Lung (tissue), 12 donors: ENCODE results near the gene ACACA. TPM values are rescaled to one million over a fixed set of nuclear protein-coding genes. Genes with fewer than 3 reads are reported as not detected.

Experiments
- ATAC-seq: fragments of 200-7000 bp; cut with Tn5 transposase; one replicate; pipeline ENCODE4 v1.9.1; 2020; ENCODE audit warnings: moderate number of reproducible peaks; ENCODE audit not compliant: insufficient read depth, low FRiP score
- DNase-seq, 3 donors: peaks; one replicate each; pipeline ENCODE4 v3.0.0-alpha.2; 2013 to 2017
- H3K27ac ChIP-seq, 2 donors: one replicate each; pipeline ENCODE4 v1.5.1; 2013; ENCODE audit warnings: mild to moderate bottlenecking in 2 of 2, moderate library complexity in 2 of 2, control low read depth in 1 of 2, inconsistent platforms in 1 of 2, low read depth in 1 of 2, low read length in 1 of 2
- H3K27me3 ChIP-seq, 3 donors: one replicate each; pipeline ENCODE4 v1.5.1; 2013; ENCODE audit warnings: low read length in 2 of 3; ENCODE audit not compliant: control insufficient read depth in 3 of 3, insufficient read depth in 3 of 3
- H3K36me3 ChIP-seq, 4 donors: one replicate each; pipeline ENCODE4 v1.5.1; 2013; ENCODE audit warnings: low read length in 4 of 4, mild to moderate bottlenecking in 1 of 4, moderate library complexity in 1 of 4; ENCODE audit not compliant: control insufficient read depth in 4 of 4, insufficient read depth in 4 of 4
- H3K4me1 ChIP-seq, 5 donors: one replicate each; pipeline ENCODE4 v1.5.1; 2013; ENCODE audit warnings: low read length in 5 of 5, mild to moderate bottlenecking in 2 of 5, moderate library complexity in 1 of 5; ENCODE audit not compliant: control insufficient read depth in 5 of 5, insufficient read depth in 5 of 5
- H3K4me3 ChIP-seq: one replicate; pipeline ENCODE4 v1.5.1; 2013; ENCODE audit warnings: mild to moderate bottlenecking, control low read depth, moderate library complexity
- H3K9ac ChIP-seq, 2 donors: one replicate each; pipeline ENCODE4 v1.5.1; 2013; ENCODE audit warnings: low read length in 2 of 2, control low read depth in 1 of 2; ENCODE audit not compliant: insufficient read depth in 1 of 2
- H3K9me3 ChIP-seq, 4 donors: one replicate each; pipeline ENCODE4 v1.5.1; 2013; ENCODE audit warnings: low read length in 3 of 4, mild to moderate bottlenecking in 1 of 4, moderate library complexity in 1 of 4; ENCODE audit not compliant: control insufficient read depth in 4 of 4, insufficient read depth in 3 of 4
- WGBS, 2 donors: extraction: QIAGEN DNeasy Blood & Tissue Kit; methylation state at CpG; one replicate each; pipeline ENCODE4 v1.1.7; 2013; 5-methylcytosine and 5-hydroxymethylcytosine counted together
- polyA plus RNA-seq, 2 donors: library from polyadenylated mRNA; stranded (reverse); fragments of 200-250 nt; gene quantifications; one replicate each; pipeline ENCODE4 v1.2.1, GENCODE V29; 2013
- total RNA-seq, 2 donors: library from RNA; depleted of rRNA in 1 of 2; stranded (reverse); fragments of >200 nt in 1 of 2; gene quantifications; one replicate each; pipeline ENCODE4 v1.2.1, GENCODE V29; 2014 to 2021
- TF ChIP-seq, protein P1 (sequence below): IDR thresholded peaks from 2 replicates; pipeline ENCODE4 v1.5.1; 2012; ENCODE audit warnings: mild to moderate bottlenecking; ENCODE audit errors: control extremely low read depth, extremely low read depth
- donor health status: control.
- donor health status: control.
- donor health status: Bipolar disorder and iron deficiency.
- donor health status: healthy.
- donor health status: DM: yes; HTN: yes; CAD: no.

The ACACA gene
- total and polyA plus RNA-seq, 4 donors, result 26.0 to 111 (median 55.6) TPM

DNA sequence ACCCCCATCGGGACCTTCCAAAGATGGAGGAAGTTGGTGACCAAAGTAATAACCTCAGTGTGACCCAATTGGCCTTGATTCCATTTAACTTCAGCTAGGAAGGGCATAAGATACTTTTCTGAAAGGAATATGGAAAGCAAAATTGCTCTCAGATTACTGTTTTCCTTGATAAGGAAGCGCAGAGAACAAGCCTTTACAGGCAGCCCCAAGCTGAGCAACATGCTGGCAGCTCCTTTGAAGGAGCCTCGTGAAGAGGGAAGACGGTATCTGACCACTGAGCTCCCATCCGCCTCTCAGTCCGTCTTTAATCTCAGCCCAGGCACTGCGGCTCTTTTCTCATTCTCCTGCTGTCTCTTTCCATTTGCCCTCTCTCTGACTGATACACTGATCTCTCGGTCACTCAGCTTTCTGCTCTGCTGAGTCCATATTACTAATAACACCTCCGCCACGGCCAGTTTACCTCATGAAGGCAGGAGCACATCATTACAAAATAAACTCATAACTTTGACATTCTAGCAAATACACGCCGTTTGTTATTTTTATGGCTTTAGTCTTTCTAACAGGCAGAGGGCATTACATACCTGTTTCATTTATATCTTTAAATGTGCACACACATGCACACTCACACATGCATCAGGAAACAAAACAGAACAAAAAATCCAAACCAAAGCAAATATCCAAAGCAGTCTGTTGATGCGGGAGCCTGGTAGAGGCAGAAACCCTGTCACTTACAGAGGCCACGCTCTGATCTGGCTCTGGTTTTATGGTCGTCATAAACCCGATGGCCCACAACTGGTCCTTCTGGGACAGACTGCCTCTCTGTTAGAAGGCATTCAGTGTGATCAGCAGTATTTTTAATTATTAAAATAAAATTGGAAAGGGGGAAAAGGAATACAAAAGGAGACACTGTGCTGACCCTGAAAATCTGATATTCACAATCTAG, 274.7 kb downstream of the ACACA start:
- Histone ChIP-seq H3K27ac (no peak overlapping the region), H3K9me3 (no peaks in the 10 kb centered on the region), H3K4me1 (peaks cover 0 to 5% (median 0%) of the 10 kb centered on the region in 5 donors), H3K9ac (no peak overlapping the region), H3K27me3 (no peaks in the 10 kb centered on the region), H3K4me3 (no peak overlapping the region), H3K36me3 (peaks cover 0 to 18% (median 4%) of the 10 kb centered on the region in 4 donors)
- no peak for ATAC-seq
- DNase-seq, result no peak
- TF ChIP-seq, protein P1, sequence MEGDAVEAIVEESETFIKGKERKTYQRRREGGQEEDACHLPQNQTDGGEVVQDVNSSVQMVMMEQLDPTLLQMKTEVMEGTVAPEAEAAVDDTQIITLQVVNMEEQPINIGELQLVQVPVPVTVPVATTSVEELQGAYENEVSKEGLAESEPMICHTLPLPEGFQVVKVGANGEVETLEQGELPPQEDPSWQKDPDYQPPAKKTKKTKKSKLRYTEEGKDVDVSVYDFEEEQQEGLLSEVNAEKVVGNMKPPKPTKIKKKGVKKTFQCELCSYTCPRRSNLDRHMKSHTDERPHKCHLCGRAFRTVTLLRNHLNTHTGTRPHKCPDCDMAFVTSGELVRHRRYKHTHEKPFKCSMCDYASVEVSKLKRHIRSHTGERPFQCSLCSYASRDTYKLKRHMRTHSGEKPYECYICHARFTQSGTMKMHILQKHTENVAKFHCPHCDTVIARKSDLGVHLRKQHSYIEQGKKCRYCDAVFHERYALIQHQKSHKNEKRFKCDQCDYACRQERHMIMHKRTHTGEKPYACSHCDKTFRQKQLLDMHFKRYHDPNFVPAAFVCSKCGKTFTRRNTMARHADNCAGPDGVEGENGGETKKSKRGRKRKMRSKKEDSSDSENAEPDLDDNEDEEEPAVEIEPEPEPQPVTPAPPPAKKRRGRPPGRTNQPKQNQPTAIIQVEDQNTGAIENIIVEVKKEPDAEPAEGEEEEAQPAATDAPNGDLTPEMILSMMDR, result no peak
- WGBS, 2 donors, result 95 to 97% methylated on average over 16 of the region's 16 CpGs

DNA sequence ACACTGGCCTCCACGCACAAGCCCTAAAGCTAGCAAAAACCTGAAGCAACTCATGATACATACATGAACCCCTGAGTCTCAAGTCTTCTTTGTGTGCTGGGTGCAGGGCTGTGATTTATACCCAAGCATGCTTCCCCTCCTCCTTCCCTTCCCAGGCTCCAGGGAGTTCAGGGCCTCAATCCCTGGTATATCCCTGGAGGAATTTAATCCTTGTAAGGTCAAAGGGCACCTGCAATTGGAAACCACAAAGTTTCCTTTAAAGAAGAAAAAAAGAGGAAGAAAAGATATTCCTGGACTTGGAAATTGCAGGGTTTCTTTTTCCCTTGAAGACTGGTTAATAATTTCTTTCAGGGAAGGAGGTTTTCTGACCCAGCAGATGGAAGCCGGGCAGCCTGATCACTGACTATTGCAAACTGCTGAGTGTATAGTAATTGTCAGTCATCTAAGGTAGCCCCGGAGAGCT, 275.6 kb downstream of the ACACA start:
- DNase-seq (no peak), ATAC-seq (no peak)
- Histone ChIP-seq H3K9ac (no peak overlapping the region), H3K4me3 (no peak overlapping the region), H3K36me3 (peaks cover 0 to 21% (median 4%) of the 10 kb centered on the region in 4 donors), H3K4me1 (peaks cover 0 to 5% (median 0%) of the 10 kb centered on the region in 5 donors), H3K9me3 (no peaks in the 10 kb centered on the region), H3K27me3 (no peaks in the 10 kb centered on the region), H3K27ac (no peak overlapping the region)
- 86 to 90% methylated on average over 3 of the region's 3 CpGs for WGBS, 2 donors
- TF ChIP-seq, protein P1, result no peak

DNA sequence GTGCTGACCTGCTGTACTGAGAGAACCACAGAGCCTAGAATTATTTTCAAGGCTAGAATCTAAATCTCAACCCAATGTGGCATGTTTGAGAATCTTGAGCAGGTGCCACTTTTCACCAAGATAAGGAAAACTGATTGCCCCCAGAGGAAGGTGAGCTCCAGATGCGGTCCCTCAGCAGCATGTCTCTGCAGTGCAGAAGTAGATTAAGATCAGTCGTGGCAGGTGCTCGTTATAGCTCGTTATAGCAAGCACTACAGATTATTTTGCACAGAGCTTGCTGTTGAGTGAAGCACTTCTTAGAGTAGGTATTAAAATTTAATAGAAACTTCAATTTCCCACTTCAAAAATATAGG, 281.8 kb downstream of the ACACA start:
- DNase-seq (no peak), ATAC-seq (no peak)
- Histone ChIP-seq H3K36me3 (peaks cover 5 to 30% (median 14%) of the 10 kb centered on the region in 4 donors), H3K4me1 (peaks cover 0 to 13% (median 0%) of the 10 kb centered on the region in 5 donors), H3K9ac (no peak overlapping the region), H3K27ac (no peak overlapping the region), H3K4me3 (no peak overlapping the region), H3K27me3 (no peaks in the 10 kb centered on the region), H3K9me3 (no peaks in the 10 kb centered on the region)
- TF ChIP-seq, protein P1, result no peak
- WGBS, 2 donors, result 54 to 75% methylated on average over 4 of the region's 4 CpGs
